ENCODE measurements around the gene CACNA1B. TPM values are rescaled to one million over a fixed set of nuclear protein-coding genes. Genes with fewer than 3 reads are reported as not detected.

Gene CACNA1B
- total and polyA plus RNA-seq, 2 donors from 2014 or later: 0.03 TPM; not detected in 1

DNA sequence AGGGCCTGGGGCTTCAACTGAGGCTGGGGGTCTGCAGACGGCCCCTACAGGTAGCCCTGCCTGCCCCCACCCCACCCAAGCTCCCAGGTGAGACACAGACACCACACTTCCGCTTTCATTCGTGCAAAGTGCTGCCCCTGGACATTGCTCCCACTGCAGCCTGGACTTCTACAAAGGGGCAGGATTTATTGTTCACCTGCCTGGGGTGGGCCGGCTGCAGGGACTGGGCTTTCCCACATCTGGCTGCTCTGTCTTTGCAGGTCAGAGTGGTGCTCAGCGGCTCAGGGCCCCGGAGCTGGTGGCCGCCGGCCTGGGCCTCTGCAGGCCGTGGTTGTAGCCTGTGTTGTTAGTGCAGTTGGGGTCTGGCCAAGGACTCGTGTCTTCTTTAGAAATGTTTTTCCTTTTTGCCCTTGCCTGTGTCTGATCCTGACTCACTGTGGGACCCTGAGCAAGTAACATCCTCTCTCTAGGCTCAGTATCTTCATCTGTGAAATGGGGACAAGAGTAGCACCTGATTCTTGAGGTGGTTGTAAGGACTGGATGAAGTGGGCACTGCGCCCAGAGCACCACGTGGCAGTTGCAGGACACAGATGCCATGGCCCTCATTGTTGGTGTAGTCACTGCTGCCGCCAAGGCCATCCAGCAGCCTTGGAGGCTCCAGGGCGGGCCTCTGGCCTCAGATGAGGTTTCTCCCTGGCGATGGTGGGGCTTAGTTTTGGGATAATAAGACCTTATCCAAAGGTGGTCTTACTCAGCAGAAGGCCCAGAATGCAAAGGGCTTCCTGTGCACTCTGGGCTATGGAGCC, 143.9 kb downstream of the CACNA1B start:
- Histone ChIP-seq H3K27ac (ENCODE audit: low read depth in 2 of 2, low read length in 2 of 2) (no peak overlapping the region), H3K9ac (ENCODE audit: low read length in 3 of 3) (no peak overlapping the region), H3K27me3 (ENCODE audit: control insufficient read depth, insufficient read depth, low read length) (peaks cover 4% of the 10 kb centered on the region), H3K36me3 (ENCODE audit: control insufficient read depth in 2 of 3, insufficient read depth in 3 of 3, low read length in 3 of 3) (no peaks in the 10 kb centered on the region), H3K4me1 (ENCODE audit: control insufficient read depth in 2 of 3, insufficient read depth in 2 of 3, low read depth in 1 of 3, low read length in 3 of 3) (no peaks in the 10 kb centered on the region), H3K9me3 (ENCODE audit: control insufficient read depth in 2 of 3, insufficient read depth in 1 of 3, low read length in 3 of 3) (no peaks in the 10 kb centered on the region), H3K4me3 (ENCODE audit: low read length in 3 of 3) (no peak overlapping the region)
- DNase-seq: peak in 1 of 5 donors; percentile 6
- intact Hi-C loops (cut with DNase I): no loop called here
- no peak for FAIRE-seq
- TF ChIP-seq, protein P1, sequence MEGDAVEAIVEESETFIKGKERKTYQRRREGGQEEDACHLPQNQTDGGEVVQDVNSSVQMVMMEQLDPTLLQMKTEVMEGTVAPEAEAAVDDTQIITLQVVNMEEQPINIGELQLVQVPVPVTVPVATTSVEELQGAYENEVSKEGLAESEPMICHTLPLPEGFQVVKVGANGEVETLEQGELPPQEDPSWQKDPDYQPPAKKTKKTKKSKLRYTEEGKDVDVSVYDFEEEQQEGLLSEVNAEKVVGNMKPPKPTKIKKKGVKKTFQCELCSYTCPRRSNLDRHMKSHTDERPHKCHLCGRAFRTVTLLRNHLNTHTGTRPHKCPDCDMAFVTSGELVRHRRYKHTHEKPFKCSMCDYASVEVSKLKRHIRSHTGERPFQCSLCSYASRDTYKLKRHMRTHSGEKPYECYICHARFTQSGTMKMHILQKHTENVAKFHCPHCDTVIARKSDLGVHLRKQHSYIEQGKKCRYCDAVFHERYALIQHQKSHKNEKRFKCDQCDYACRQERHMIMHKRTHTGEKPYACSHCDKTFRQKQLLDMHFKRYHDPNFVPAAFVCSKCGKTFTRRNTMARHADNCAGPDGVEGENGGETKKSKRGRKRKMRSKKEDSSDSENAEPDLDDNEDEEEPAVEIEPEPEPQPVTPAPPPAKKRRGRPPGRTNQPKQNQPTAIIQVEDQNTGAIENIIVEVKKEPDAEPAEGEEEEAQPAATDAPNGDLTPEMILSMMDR (IDR thresholded peaks at IDR 0.05; ENCODE audit: borderline replicate concordance, extremely low read depth, insufficient read depth): no peak

GRCh38 chr9:138022121-138022741, 144.6 kb downstream of the CACNA1B start:
- no peak for FAIRE-seq
- H3K27me3 ChIP-seq (ENCODE audit: control insufficient read depth, insufficient read depth, low read length): peaks cover 4% of the 10 kb centered on the region

DNA sequence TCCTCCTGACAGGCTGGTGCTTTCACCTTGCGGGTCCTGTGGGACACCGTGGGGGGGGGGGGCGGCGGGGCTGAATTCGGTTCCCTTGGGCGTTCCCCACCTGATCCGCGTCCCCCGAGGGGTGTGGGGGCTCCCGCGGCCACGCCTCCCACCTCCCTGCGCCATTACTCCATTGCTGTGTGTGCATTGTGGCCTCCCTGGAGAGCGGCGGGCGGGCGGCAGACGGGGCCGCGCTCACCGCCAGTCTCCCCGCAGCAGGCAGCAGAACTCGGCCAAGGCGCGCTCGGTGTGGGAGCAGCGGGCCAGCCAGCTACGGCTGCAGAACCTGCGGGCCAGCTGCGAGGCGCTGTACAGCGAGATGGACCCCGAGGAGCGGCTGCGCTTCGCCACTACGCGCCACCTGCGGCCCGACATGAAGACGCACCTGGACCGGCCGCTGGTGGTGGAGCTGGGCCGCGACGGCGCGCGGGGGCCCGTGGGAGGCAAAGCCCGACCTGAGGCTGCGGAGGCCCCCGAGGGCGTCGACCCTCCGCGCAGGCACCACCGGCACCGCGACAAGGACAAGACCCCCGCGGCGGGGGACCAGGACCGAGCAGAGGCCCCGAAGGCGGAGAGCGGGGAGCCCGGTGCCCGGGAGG, 145.3 kb downstream of the CACNA1B start:
- TF ChIP-seq, protein P1 (IDR thresholded peaks at IDR 0.05; ENCODE audit: borderline replicate concordance, extremely low read depth, insufficient read depth): no peak
- Histone ChIP-seq H3K36me3 (ENCODE audit: control insufficient read depth in 2 of 3, insufficient read depth in 3 of 3, low read length in 3 of 3) (no peaks in the 10 kb centered on the region), H3K4me3 (ENCODE audit: low read length in 3 of 3) (no peak overlapping the region), H3K27me3 (ENCODE audit: control insufficient read depth, insufficient read depth, low read length) (peaks cover 4% of the 10 kb centered on the region), H3K27ac (ENCODE audit: low read depth in 2 of 2, low read length in 2 of 2) (no peak overlapping the region), H3K9ac (ENCODE audit: low read length in 3 of 3) (no peak overlapping the region), H3K9me3 (ENCODE audit: control insufficient read depth in 2 of 3, insufficient read depth in 1 of 3, low read length in 3 of 3) (no peaks in the 10 kb centered on the region), H3K4me1 (ENCODE audit: control insufficient read depth in 2 of 3, insufficient read depth in 2 of 3, low read depth in 1 of 3, low read length in 3 of 3) (no peaks in the 10 kb centered on the region)
- DNase-seq (peak in 4 of 5 donors; percentile 12 to 65 (median 14)), FAIRE-seq (no peak)
- intact Hi-C loops (cut with DNase I): no loop called here

More at GRCh38 chr9:138022121-138022741, 144.6 kb downstream of the CACNA1B start:
- no peaks in the 10 kb centered on the region for H3K9me3 ChIP-seq (ENCODE audit: control insufficient read depth in 2 of 3, insufficient read depth in 1 of 3, low read length in 3 of 3)
- no peak overlapping the region for H3K27ac ChIP-seq (ENCODE audit: low read depth in 2 of 2, low read length in 2 of 2)
- no peaks in the 10 kb centered on the region for H3K4me1 ChIP-seq (ENCODE audit: control insufficient read depth in 2 of 3, insufficient read depth in 2 of 3, low read depth in 1 of 3, low read length in 3 of 3)
- H3K4me3 ChIP-seq (ENCODE audit: low read length in 3 of 3): no peak overlapping the region
- no peaks in the 10 kb centered on the region for H3K36me3 ChIP-seq (ENCODE audit: control insufficient read depth in 2 of 3, insufficient read depth in 3 of 3, low read length in 3 of 3)
- DNase-seq: peak in 3 of 5 donors; percentile 38 to 44 (median 43)
- intact Hi-C loops (cut with DNase I): no loop called here
- no peak overlapping the region for H3K9ac ChIP-seq (ENCODE audit: low read length in 3 of 3)
- TF ChIP-seq, protein P1 (IDR thresholded peaks at IDR 0.05; ENCODE audit: borderline replicate concordance, extremely low read depth, insufficient read depth): no peak

Data from kidney (tissue), 14 donors.